Smooth muscle cell (in vitro differentiated cells): ENCODE measurements around the gene ZCCHC17. TPM values are rescaled to one million over a fixed set of nuclear protein-coding genes. Genes with fewer than 3 reads are reported as not detected.

Experiments
- DNase-seq: peaks from one replicate; lab custom pipeline; 2025; ENCODE audit not compliant: unreplicated experiment; lab: John Stamatoyannopoulos, UW
- H2AFZ ChIP-seq: fragments of 200-600 bp; sonication (generic); 2 replicates; pipeline ENCODE4 v1.6.0; 2016; ENCODE audit warnings: antibody characterized with exemption, low read depth, mild to moderate bottlenecking
- H3F3A ChIP-seq: fragments of 200-600 bp; sonication (generic); 2 replicates; pipeline ENCODE4 v1.6.0; 2017; ENCODE audit warnings: antibody characterized with exemption, low read depth
- H3K27ac ChIP-seq: fragments of 200-600 bp; sonication (generic); 2 replicates; pipeline ENCODE4 v1.5.1; 2016; ENCODE audit warnings: low read depth, mild to moderate bottlenecking
- H3K27me3 ChIP-seq: fragments of 200-600 bp; sonication (generic); 2 replicates; pipeline ENCODE4 v1.6.1; 2016; ENCODE audit warnings: low read depth, mild to moderate bottlenecking
- H3K36me3 ChIP-seq: fragments of 200-600 bp; sonication (generic); 2 replicates; pipeline ENCODE4 v1.5.1; 2016; ENCODE audit warnings: low read depth
- H3K4me1 ChIP-seq: fragments of 200-600 bp; sonication (generic); 2 replicates; pipeline ENCODE4 v1.5.1; 2016; ENCODE audit warnings: low read depth
- H3K4me2 ChIP-seq: fragments of 200-600 bp; sonication (generic); 2 replicates; pipeline ENCODE4 v1.6.0; 2016; ENCODE audit warnings: mild to moderate bottlenecking
- H3K4me3 ChIP-seq: fragments of 200-600 bp; sonication (generic); 2 replicates; pipeline ENCODE4 v1.5.1; 2016; ENCODE audit warnings: mild to moderate bottlenecking
- H3K79me2 ChIP-seq: fragments of 200-600 bp; sonication (generic); 2 replicates; pipeline ENCODE4 v1.6.0; 2016; ENCODE audit warnings: low read depth, mild to moderate bottlenecking
- H3K9ac ChIP-seq: fragments of 200-600 bp; sonication (generic); 2 replicates; pipeline ENCODE4 v1.6.0; 2016; ENCODE audit warnings: low read depth
- H3K9me3 ChIP-seq: fragments of 200-600 bp; sonication (generic); replicated peaks from 2 replicates; pipeline ENCODE4 v1.5.1; 2016; ENCODE audit warnings: low read depth
- H4K20me1 ChIP-seq: fragments of 200-600 bp; sonication (generic); 2 replicates; pipeline ENCODE4 v1.6.0; 2016; ENCODE audit warnings: low read depth
- WGBS: methylation state at CpG from one replicate; pipeline ENCODE4 v1.1.7; 2016; ENCODE audit warnings: low lambda C conversion rate; 5-methylcytosine and 5-hydroxymethylcytosine counted together
- polyA plus RNA-seq: library from polyadenylated mRNA; unstranded; fragments of >200 nt; fragmentation: Nextera tagmentation; extraction: Ambion mirVana; gene quantifications from 2 replicates; pipeline ENCODE4 v1.2.1, GENCODE V29; 2016
- total RNA-seq: library from RNA; depleted of rRNA; stranded (reverse); fragments of >200 nt; gene quantifications from 2 replicates; pipeline ENCODE4 v1.2.3, GENCODE V29; 2014
- TF ChIP-seq, protein P1 (sequence below): fragments of 200-600 bp; sonication (generic); IDR thresholded peaks from 2 replicates; pipeline ENCODE4 v1.5.1; 2017; ENCODE audit warnings: borderline replicate concordance, mild to moderate bottlenecking, antibody characterized with exemption; ENCODE audit not compliant: insufficient read depth, poor library complexity, severe bottlenecking

Gene ZCCHC17
- total and polyA plus RNA-seq, 2 experiments from 2014 or later = 34.2 to 47.3 TPM

DNA sequence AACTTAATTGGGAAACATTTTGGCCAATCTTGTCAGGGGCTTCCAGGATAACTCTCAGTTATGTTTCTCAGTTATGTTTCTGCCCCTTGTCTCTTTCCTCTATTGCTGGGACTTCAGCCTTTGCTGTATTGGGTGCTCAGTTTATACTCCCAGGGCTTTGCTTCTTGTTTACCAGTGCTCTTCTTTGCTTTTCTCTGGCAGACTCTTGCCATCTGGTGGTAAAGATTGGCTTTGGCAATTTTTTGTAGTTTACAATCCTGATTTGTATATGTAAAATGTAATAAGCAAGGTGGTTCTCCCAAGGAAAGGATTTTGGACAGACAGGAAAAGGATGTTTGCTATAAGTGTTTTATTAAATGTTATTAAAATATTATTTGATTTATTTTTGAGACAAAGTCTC, 38.2 kb downstream of the ZCCHC17 start:
- Histone ChIP-seq H3K4me2 (no peak overlapping the region), H3K9ac (no peak overlapping the region), H3K4me1 (no peaks in the 10 kb centered on the region), H3F3A (no peaks in the 10 kb centered on the region), H3K36me3 (no peaks in the 10 kb centered on the region), H3K27me3 (no peaks in the 10 kb centered on the region), H2AFZ (no peak overlapping the region), H3K79me2 (no peaks in the 10 kb centered on the region), H3K4me3 (no peak overlapping the region), H4K20me1 (peaks cover 10% of the 10 kb centered on the region), H3K27ac (no peak overlapping the region), H3K9me3 (no peaks in the 10 kb centered on the region)
- TF ChIP-seq, protein P1, sequence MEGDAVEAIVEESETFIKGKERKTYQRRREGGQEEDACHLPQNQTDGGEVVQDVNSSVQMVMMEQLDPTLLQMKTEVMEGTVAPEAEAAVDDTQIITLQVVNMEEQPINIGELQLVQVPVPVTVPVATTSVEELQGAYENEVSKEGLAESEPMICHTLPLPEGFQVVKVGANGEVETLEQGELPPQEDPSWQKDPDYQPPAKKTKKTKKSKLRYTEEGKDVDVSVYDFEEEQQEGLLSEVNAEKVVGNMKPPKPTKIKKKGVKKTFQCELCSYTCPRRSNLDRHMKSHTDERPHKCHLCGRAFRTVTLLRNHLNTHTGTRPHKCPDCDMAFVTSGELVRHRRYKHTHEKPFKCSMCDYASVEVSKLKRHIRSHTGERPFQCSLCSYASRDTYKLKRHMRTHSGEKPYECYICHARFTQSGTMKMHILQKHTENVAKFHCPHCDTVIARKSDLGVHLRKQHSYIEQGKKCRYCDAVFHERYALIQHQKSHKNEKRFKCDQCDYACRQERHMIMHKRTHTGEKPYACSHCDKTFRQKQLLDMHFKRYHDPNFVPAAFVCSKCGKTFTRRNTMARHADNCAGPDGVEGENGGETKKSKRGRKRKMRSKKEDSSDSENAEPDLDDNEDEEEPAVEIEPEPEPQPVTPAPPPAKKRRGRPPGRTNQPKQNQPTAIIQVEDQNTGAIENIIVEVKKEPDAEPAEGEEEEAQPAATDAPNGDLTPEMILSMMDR = peak; percentile 44
- DNase-seq = no peak

DNA sequence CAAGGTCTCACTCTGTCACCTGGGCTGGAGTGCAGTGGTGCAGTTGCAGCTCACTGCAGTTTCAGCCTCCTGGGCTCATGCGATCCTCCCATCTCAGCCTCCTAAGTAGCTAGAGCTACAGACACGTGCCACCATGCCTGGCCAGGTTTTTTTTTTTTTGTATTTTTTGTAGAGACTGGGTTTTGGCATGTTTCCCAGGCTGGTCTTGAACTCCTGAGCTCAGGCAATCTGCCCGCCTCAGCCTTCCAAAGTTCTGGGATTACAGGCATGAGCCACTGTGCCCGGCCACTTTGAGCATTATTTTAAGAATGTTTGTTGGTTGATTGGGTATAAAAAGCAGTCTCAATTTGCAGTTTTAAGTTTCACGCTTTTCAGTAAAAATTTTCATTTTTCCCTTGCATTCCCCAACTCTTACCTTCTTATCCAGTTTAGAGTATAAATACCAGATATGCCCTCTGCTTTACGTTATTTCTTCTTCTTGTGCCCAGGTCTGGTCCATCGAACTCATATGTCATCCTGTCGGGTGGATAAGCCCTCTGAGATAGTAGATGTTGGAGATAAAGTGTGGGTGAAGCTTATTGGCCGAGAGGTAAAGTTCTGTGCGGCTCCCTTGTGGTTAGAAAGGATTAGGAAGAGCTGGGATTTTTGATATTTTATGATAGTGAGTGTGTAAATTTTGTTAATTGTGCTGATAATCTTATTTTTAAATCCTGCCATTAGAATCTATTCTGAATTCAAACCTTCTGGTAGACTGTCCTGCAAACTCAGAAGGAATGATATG, 40.0 kb downstream of the ZCCHC17 start:
- no peak overlapping the region for H3K4me3 ChIP-seq
- H3K9me3 ChIP-seq = no peaks in the 10 kb centered on the region
- DNase-seq = no peak
- no peaks in the 10 kb centered on the region for H3F3A ChIP-seq
- WGBS = 81% methylated on average over 10 of the region's 10 CpGs
- TF ChIP-seq, protein P1 = no peak
- H3K4me2 ChIP-seq = no peak overlapping the region
- no peaks in the 10 kb centered on the region for H3K36me3 ChIP-seq
- H2AFZ ChIP-seq = no peak overlapping the region
- H3K9ac ChIP-seq = no peak overlapping the region
- H3K79me2 ChIP-seq = no peaks in the 10 kb centered on the region
- peaks cover 10% of the 10 kb centered on the region for H4K20me1 ChIP-seq
- no peaks in the 10 kb centered on the region for H3K27me3 ChIP-seq
- no peak overlapping the region for H3K27ac ChIP-seq
- no peaks in the 10 kb centered on the region for H3K4me1 ChIP-seq

DNA sequence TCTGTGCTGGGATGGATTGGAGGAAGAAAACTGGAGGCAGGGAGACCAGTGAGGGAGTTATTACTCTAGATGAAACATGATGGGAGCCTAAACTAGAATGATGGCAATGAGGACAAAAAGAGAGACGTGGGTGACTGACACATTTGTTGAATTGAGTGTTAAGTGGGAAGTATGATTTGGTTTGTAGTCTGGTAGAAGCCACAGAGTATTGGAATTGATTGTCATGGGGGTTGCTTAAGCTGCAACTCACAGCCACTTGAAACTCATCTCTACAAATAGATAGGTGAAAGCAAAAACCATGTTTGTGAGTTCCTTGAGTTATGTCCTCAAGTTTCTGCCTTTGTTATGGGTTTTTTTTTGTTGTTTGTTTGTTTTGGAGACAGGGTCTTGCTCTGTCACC, 47.7 kb downstream of the ZCCHC17 start:
- Histone ChIP-seq H3K9me3 (no peaks in the 10 kb centered on the region), H3K36me3 (peaks cover 6% of the 10 kb centered on the region), H3K4me1 (no peaks in the 10 kb centered on the region), H4K20me1 (no peaks in the 10 kb centered on the region), H3K27me3 (no peaks in the 10 kb centered on the region), H2AFZ (no peak overlapping the region), H3F3A (no peaks in the 10 kb centered on the region), H3K79me2 (no peaks in the 10 kb centered on the region), H3K27ac (no peak overlapping the region), H3K4me3 (no peak overlapping the region), H3K4me2 (no peak overlapping the region), H3K9ac (no peak overlapping the region)
- no peak for DNase-seq
- 56% methylated on average over 1 of the region's 1 CpG for WGBS
- TF ChIP-seq, protein P1 = no peak

DNA sequence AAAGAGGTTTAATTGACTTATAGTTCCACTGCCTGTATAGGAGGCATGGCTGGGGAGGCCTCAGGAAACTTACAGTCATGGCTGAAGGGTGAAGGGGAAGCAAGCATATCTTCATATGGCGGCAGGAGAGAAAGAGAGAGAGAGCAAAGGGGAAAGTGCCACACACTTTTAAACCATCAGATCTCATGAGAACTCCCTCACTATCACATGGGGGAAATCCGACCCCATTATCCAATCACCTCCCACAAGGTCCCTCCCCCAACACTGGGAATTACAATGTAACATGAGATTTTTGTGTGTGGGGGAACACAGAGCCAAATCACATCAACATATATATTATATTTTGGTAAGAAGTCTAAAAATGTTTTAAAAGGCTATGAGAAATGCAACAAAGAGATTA, 48.8 kb downstream of the ZCCHC17 start:
- no peaks in the 10 kb centered on the region for H4K20me1 ChIP-seq
- H3K4me2 ChIP-seq = no peak overlapping the region
- no peak for DNase-seq
- H3K9ac ChIP-seq = no peak overlapping the region
- no peaks in the 10 kb centered on the region for H3K9me3 ChIP-seq
- no peak overlapping the region for H3K4me3 ChIP-seq
- no peaks in the 10 kb centered on the region for H3F3A ChIP-seq
- WGBS = 93% methylated on average over 2 of the region's 2 CpGs
- TF ChIP-seq, protein P1 = no peak
- H3K4me1 ChIP-seq = no peaks in the 10 kb centered on the region
- H3K79me2 ChIP-seq = no peaks in the 10 kb centered on the region
- no peaks in the 10 kb centered on the region for H3K27me3 ChIP-seq
- H2AFZ ChIP-seq = no peak overlapping the region
- H3K27ac ChIP-seq = no peak overlapping the region
- peaks cover 6% of the 10 kb centered on the region for H3K36me3 ChIP-seq
